Tongue (tissue), 2 donors: Measurements from ENCODE around the gene CREG1. TPM values are rescaled to one million over a fixed set of nuclear protein-coding genes. Genes with fewer than 3 reads are reported as not detected.
"Not testable (repeated sequence)": the region's sequence is repeated elsewhere in the genome, so short reads cannot be mapped to it uniquely, and the experiment has no call there.

Experiments used
- DNase-seq: peaks from one replicate; pipeline ENCODE4 v3.0.0-alpha.2; 2015
- total RNA-seq: library from RNA; depleted of rRNA; stranded (reverse); fragments of >200 nt; gene quantifications from one replicate; pipeline ENCODE4 v1.2.3, GENCODE V29; 2014

CREG1 gene
- 47.0 TPM for total RNA-seq

DNA sequence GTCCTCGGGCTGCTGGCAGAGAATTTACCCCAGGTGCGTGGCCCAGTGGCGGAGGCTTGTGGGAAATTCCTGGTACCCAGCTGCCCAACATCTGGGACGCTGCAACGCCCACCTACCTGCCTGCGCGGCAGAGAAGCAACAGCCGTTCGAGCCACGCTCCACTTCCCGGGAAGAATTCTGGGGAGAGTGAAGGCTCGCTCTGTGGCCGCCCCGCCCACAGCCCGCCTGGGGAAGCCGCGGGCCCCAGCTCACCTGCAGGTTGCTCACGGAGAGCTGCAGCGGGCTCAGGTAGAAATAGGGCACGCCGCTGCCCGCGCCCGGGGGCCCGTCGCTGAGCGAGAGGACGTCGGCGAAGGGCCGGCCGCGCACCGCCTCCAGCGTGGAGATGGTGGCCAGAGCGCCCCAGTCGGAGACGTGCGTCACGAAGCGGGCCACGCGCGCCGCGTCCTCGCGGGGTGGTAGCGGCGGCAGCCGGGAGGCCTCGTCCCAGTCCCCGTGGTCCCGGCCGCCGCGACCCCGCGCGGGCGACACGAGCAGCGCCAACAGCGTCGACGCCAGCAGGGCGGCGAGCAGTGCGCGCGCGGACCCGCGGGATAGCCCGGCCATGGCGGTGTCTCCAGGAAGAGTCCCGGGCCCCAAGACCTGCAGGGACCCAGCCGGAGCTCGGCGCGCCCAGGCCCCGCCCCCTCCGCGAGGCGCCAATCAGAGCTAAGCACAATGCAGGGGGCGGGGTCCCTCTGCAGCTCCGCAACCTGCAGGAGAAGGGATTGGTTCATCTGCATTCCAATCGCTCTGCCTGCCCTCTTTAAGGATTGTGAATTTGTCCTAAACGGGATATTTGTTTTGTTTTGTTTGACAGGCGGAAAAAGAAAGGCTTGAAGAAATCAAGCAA lies at the start of gene CREG1:
Gene CREG1, minus strand, starts transcription at position 627 of the 892 bp plus-strand sequence.
- DNase-seq = peak; percentile 96

GRCh38 chr1:167602840-167603239 lies 49.3 kb upstream of the CREG1 start:
- DNase-seq = no peak

DNA sequence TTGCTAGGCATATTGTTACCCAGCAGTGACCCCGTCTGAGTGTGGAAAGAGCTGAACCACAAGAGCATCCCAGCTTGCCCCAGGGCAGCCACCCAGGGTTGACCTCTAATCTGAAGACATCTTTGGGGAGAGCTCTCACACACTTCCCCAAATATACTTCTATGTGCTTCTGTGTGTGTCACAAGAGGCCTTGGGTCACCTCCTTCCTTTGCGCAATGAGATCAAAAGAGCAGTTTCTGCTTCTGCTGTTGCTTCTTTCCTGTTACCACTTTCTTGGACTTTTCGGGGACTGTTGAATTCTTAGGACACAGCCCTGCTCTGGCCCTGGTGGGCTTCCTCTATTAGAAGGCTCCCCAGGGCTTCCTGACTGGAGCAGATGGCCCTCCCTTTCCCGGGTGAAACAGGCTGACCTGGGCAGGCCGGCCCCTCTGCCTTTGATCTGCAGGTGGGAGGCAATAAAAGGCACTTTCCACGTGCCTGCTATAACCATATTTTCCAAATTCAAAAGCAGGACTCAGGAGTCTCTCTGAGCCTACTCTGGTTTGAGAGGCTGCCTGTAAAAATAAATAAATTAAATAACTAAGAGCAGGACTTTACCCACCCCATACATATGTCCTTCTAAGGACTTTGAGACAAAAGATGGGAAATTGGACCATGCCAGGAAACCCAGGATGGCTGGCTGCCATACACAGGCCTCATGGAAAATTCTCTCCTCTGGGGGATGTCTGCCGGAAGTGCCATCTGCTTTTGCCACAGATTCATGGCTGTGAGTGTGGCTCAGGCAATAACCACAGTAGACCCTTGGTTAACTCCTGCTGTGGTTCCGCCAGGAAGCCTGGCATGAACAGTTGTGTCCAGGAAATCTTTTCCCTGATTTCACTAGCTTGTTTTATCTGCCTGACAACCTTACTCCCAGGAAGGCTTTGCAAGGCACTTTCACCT lies 48.2 kb upstream of the CREG1 start:
- DNase-seq = peak; percentile 50

DNA sequence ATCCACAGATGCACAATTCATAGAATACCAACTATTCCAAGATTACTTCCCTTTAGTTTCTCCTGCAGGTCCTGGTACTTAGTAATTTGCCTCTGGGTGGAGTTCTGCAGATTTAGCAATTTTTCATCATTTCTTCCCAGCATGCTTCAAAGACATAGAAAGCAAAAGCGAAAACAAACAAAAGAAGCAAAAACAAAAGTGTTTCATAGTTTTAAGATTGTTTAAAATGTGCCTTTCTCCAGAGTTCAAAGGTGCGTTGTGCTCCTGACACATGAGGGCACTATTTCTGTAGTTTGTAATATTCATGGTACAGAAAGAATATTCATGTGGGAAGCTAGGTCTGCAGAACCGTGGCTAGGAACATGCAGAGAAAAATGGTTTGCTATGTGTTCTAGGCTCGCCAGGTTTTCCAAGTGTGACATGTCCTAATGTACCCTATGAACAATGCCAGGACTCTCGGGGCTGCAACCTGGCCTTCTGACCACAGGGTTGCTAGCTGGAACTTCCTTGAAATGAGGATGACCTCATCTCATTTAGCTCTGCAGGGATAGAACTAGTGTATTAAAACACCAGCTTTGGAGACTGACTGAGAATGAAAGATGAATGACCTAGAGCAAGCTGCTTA lies 46.5 kb upstream of the CREG1 start:
- peak; percentile 65 for DNase-seq

- peak; percentile 32 for DNase-seq
Measured at GRCh38 chr1:167594822-167595221, 41.3 kb upstream of the CREG1 start.

DNA sequence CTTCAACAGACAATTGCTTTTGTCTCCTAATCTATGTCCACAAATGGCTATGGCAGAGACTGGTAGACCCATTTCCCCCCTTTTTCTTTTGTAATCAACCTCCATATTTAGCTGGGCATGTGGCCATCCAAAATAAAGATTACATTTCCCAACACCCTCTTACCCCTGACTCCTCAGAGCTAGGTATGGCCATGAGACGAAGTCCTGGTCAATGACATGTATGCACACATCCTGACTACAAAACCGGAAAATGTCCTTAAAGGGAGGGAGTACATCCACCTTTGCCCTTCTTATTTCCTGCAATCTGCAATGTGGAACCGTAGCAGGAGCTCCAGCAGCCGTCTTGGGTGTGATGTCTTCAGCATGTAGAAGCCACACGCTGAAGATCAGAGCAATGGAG lies 40.3 kb upstream of the CREG1 start:
- DNase-seq = no peak

DNA sequence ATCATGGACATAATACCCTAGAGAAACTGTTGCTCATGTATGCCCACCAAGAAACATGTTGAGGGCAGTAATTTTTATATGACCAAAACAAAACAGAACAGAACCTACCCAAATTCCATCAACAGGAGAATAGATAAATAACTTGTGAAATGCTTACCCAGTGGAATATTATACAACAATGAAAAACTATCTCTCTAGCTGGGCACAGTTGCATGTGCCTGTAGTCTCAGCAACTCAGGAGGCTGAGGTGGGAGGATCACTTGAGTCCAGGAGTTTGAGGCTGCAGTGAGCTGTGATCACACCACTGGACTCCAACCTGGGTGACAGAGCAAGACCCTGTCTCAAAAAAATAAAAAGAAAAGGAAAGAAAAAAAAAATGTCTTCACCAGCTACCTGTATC lies 38.9 kb upstream of the CREG1 start:
- DNase-seq = no peak

DNA sequence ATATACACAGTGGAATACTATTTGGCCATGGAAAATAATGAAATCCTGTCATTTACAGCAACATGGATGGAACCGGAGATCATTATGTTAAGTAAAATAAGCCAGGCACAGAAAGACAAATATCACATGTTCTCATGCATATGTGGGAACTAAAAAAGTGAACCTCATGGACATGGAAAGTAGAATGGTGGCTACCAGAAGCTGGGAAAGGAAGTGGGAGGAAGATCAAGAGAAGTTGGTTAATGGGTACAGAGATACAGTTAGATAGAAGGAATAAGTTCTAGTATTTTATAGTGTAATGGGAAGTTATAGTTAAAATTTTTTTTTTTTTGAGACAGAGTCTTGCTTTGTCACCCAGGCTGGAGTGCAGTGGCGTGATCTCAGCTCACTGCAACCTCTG lies 34.8 kb upstream of the CREG1 start:
- no peak for DNase-seq

- no peak for DNase-seq
Measured at GRCh38 chr1:167587872-167588271, 34.3 kb upstream of the CREG1 start.

DNA sequence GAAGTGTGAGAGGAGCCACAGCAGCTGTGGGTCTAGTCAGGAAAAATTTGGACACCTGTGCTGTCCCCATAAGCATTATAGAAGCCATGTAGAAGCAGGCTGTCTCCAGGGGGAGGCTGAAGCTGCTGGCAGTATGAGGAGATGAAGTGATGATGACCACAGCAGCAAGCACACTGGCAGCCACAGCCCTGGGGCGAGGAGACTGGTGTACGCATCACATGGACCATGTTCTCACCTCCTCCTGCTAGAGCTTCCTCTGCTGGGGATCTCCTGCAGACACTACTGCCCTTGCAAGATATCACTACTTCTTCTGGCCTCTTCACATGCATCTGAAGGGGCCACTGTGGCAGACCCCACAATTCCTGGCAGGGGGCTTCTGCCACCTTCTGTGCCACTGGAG lies 33.8 kb upstream of the CREG1 start:
- no peak for DNase-seq

GRCh38 chr1:167584581-167584980 lies 31.0 kb upstream of the CREG1 start:
- peak; percentile 32 for DNase-seq

GRCh38 chr1:167582722-167583121 lies 29.2 kb upstream of the CREG1 start:
- no peak for DNase-seq

DNA sequence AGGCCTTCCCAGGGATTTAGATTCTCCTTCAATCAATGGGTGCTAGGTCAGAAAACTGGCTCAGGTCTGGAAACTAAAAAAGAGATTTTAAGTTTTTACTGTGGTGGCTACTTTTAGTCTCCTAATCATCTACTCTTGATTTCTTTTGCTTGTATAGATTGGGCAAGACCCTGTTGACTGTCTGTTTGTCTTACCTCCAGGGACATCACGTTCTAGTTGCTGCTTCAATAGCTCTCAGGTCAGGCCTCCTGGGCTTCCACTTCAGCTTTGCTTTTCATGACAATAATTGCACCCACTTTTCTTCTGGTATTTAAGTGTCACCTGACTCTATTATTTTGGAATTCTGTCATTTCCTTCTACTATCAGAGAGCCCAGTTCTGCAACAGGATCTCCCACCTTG lies 28.5 kb upstream of the CREG1 start:
- DNase-seq = no peak

DNA sequence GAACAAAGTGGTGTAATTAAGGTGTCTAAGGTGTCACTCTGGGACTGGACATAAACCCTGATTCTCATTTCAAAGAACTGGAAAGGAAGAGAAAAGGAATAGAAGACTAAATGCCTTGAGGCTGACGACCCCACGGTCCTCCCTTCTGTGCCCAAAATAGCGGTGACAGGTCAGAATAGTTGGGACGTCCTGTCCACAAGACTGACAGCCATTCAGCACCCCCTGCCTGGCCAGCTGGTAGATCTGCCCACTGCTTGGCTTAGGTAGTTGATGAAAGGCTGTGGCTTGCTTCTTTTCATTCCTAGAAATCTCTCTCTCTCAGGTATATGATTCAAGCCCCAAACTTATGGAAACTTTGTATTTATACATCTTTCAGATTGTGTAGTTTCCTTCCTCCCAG lies 26.4 kb upstream of the CREG1 start:
- DNase-seq = no peak

GRCh38 chr1:167578939-167579521 lies 25.5 kb upstream of the CREG1 start:
- no peak for DNase-seq

- no peak for DNase-seq
Measured at GRCh38 chr1:167575649-167576048, 22.1 kb upstream of the CREG1 start.

GRCh38 chr1:167573035-167573434 lies 19.5 kb upstream of the CREG1 start:
- no peak for DNase-seq

DNA sequence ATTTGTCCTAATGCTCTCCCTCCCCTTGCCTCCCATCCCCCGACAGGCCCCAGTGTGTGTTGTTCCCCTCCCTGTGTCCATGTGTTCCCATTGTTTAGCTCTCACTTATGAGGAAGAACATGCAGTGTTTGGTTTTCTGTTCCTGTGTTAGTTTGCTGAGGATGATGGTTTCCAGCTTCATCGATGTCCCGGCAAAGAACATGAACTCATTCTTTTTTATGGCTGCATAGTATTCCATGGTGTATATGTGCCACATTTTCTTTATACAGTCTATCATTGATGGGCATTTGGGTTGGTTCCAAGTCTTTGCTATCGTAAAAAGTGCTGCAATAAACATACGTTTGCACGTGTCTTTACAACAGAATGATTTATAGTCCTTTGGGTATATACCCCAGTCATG lies 17.1 kb upstream of the CREG1 start:
- DNase-seq = not testable (repeated sequence)

DNA sequence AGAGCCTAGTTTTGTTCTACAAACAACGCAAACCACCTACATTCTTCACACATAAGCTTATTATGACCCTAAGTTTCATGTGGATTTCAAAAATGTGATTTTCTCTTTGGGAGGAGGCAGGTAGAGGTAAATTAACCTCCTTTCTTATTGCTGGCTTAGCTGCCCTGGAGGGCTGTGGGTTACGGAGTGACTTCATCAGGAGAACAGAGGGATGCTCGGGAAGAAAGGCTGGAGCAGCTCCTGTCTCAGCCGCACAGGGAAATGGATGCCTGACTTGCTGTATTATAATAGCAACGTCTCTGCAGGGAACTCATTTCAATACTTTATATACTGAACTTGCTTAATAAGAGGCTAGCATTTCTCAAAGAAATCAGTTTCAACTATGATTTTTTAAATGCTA lies 14.1 kb upstream of the CREG1 start:
- no peak for DNase-seq

DNA sequence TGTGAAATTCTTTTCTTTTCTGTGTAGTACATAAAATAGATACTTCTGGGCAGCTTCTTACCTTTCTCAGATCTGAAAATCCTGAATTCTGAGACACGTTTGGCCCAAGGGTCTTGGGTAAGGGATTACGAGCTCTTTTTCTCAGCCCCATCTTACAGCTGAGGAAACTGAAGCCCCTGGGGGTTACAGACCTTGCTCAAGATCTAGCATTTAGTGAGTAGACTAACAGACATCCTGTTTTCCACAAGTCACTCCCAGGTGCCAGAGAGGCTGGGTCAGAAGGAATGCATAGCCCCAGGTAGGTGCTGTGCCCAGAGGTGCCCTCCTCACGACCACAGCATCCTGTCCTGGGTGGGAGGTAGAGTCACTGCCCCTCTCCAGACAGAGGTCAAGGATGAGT lies 13.2 kb upstream of the CREG1 start:
- DNase-seq = no peak

DNA sequence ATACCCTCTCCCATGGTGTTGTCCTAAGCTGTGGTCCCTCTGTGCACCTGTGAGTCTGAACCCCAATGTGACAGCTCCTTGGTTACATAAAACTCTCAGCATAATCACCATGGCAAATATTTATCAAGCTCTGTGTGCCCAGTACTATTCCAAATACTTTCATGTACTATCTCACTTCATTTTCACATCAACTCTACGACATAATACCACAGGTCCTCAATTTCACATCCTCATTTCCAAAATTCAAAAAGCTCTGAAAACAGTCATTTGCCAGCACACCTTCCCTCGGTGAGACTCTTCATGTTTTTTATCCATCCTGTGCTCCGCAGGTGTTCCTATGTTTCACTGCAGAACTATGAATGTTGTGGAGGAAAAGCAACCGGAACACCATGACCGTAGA lies 12.4 kb upstream of the CREG1 start:
- DNase-seq = no peak

DNA sequence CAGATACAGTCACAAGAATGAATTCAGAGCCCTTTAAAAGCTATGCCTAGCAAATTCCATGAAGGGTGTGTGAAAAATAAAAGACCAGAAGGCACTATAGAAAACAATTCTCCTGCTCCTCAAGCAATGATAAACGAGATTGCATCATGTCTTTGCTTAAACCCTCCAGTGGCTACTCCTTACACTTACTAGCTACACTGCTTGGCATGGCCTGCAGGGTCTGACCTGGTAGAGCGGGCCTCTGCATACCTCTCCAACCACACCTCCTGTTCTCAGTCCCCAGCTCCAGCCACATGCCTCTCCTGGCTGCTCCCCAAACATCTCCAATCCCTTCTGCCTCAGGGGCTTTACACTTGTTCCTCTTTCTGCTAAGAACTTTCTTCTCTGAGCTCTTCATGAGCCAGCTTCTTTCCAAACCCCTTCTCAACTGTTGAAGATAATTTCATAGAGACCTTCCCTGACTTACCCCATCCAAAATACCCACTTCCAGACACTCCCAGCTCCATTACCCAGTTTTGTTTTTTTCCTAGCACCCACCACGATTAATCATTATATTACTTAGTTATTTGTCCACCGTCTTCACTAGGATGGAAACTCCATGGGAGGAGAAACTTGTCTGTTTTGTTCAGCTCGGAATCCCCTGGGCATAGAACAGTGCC lies 11.2 kb upstream of the CREG1 start:
- DNase-seq = no peak
